ENCODE data around the gene EML5.
A peak's percentile ranks its signal among the peaks of the same experiment; 100 is the strongest.
"Not testable (repeated sequence)": the region's sequence is repeated elsewhere in the genome, so short reads cannot be mapped to it uniquely, and the experiment has no call there.

The EML5 gene

DNA sequence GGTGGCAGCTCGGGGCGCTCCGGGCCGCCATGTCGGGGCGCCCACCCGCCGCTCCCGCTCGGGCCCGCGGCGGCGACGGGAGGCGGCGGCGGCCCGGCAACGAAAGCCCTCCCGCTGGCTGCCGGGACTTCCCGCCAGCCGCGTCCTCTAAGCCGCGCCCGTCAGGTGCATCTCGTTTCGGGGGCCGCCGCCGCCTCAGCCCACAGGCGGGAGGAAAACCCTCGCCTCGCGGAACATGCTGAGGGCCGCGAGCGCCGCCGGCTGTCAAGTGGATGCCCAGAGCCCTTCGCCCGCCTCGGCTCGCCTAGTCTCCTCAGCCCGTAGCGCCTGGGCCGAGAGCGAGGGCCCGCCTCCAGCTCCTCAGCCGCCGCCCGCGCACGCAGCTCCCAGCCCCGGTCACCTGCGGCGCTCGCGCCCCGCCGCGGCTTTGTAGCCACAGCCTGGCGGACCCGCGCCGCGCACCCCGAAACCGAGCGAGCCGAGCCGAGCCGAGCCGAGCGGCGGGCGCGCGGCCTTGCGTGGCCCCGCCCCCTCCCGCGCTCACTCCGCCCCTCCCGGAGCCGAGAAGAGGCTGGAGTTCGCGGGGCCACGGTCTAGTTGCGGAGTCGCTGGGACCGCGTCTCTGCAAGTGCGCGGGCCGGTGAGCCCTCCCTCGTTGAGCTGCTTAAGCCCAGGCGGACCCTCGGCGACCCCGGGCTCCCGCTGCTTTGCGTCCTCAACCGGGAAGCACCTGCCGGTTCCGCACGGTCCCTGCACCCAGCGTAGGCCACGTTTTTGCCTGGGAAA lies at the start of gene EML5:
Gene EML5, minus strand, starts transcription at position 481 of the 786 bp plus-strand sequence. Its CDS starts 450 bp downstream, at position 31.
- DNase-seq: peak; percentile 55 to 84 (median 60)

GRCh38 chr14:88842414-88842813 lies 49.7 kb upstream of the EML5 start:
- no peak for DNase-seq

- DNase-seq: no peak
Observed at GRCh38 chr14:88841741-88842140, 49.0 kb upstream of the EML5 start.

DNA sequence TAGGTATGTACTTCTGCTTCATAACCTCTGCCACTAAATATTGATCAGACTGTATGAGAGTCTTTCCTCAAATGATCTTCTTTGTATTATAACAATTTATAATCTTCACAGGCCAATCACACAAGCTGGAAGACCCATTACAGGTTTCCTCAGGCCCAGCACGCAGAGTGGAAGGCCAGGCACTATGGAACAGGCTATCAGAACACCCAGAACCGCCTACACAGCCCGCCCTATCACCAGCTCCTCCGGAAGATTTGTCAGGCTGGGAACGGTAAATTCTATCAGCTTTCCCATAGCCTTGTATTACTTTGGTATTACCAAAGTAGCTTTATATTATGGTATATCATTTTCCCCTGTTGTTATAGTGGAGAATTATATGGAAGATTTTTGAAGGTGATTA lies 48.2 kb upstream of the EML5 start:
- DNase-seq: no peak

GRCh38 chr14:88838015-88838414 lies 45.3 kb upstream of the EML5 start:
- no peak for DNase-seq

GRCh38 chr14:88837495-88837894 lies 44.7 kb upstream of the EML5 start:
- no peak for DNase-seq

GRCh38 chr14:88835661-88836060 lies 42.9 kb upstream of the EML5 start:
- no peak for DNase-seq

DNA sequence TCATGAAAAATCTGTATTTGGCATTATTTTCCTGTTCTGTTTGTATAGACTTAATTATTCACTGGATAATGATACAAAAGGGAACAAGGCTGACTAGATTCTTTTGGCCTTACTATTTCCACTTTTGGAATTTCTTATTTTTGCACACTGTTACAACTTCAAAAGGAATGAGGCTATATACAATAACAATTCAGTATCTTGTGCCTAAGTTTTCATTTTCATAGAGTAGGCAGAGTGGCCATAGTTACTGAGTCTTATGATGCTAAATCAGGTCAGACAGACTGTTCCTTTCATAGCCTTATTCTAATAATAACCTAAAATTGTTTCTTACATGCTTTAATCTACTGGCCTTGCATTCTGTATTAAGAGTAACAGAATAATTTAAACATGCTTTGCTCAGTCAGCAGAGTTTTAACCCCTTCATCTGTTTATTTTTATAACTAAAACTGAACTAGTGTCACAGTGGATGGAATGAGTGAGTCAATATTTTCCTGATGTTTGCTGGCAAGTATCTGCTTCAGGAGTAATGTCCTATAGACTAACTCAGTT lies 42.2 kb upstream of the EML5 start:
- DNase-seq: no peak

GRCh38 chr14:88831284-88831683 lies 38.5 kb upstream of the EML5 start:
- DNase-seq: no peak

- DNase-seq: no peak
Observed at GRCh38 chr14:88829685-88830302, 37.0 kb upstream of the EML5 start.

DNA sequence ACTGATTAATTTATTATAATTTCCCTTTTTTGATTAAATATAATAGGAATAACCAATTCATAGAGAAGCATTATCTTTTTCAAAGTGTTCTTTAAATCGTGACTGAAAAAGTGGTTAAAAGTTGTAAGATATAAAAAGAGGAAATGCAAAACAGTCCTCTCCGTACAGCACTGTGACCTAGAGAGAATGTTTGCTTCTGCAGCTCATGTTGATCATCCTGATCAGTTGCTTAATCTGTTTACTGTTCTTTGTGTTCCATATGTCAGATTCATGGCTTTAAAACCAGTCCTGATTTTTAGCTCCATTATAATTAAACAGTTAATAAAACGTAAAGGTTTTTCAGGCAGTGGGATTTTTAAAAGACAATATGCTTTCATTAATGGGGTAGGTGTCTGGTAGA lies 36.4 kb upstream of the EML5 start:
- no peak for DNase-seq

DNA sequence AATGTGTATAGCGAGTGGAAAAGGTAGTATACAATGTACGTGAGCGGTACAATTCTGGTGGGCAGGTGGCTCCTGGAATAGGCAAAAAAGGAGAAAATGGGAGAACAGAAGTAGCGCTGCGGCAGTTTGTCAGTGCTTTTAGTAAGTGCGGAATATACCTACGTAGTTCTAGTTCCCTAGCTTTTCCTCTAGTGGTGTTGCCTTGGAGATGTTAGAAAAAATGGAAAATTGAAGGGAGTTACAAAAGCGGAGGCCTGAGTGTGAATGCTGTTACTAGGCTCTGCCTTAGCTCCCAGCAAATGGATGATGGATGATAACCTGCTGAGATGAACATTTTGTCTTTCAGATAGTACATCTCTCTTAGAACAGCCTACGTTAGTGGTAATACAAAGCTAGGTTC lies 32.8 kb upstream of the EML5 start:
- no peak for DNase-seq

GRCh38 chr14:88825078-88825458 lies 32.3 kb upstream of the EML5 start:
- DNase-seq: no peak

- peak; percentile 74 to 86 (median 80) for DNase-seq
Observed at GRCh38 chr14:88824314-88825077, 31.7 kb upstream of the EML5 start, which contains the start of gene TTC8. TSS of gene TTC8 (plus strand) at chr14:88824651. CDS start at chr14:88824708, 57 bp downstream.

GRCh38 chr14:88823968-88824313 lies 31.2 kb upstream of the EML5 start:
- no peak for DNase-seq

GRCh38 chr14:88821888-88822287 lies 29.1 kb upstream of the EML5 start:
- DNase-seq: no peak

DNA sequence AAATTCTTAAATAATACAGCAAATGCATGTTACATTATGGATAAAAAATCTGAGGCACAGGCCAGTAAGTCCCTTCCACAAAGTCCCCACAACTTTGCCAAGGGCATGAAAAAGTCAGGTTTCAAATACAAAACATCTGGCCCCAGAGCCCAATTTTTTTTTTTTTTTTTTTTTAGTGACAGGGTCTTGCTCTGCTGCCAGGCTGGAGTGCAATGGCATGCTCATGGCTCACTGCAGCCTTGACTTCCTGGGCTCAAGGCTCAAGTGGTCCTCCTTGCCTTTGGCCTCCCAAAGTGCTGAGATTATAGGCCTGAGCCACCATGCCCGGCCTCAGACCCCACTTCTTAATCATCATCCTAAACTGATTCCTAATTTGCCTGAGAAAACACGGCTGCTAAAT lies 28.6 kb upstream of the EML5 start:
- DNase-seq: no peak

DNA sequence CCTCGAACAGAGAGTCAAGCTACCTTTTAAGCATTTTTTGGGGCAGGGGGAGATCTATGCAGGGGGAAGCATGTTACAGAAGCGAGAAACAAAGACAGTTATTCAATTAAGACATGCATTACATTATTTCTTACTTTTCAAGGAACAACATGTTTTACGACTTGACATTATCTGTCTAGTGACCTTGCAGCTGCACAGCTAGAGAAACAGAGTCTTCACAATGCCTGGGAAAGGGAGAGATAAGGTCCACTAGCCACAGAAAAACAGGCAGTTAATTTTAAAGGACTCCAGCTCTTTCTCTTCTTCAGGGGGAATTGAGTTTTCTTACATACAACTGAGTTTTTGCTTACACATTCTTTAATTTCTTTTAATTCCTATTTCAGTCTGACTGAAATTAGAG lies 26.9 kb upstream of the EML5 start:
- not testable (repeated sequence) for DNase-seq

GRCh38 chr14:88818018-88818417 lies 25.3 kb upstream of the EML5 start:
- DNase-seq: no peak

DNA sequence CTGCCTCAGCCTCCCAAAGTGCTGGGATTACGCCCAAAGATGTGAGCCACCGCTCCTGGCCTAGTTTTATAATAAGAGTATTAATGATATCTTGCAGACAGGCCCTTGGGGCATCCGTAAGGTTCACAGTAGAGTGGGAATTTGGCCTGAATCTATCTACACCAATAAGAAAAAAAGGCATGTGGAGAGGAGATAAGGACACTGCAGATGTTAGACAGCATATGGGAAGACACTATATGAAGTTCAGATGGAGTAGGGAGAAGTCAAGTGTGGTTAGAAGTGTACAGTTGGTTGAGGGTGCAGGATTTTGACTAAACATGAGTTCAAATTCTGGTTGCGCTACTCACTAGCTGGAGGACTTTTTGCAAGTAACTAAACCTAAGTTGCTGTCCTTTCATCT lies 23.2 kb upstream of the EML5 start:
- DNase-seq: no peak

- DNase-seq: no peak
Observed at GRCh38 chr14:88808359-88808758, 15.6 kb upstream of the EML5 start.

- no peak for DNase-seq
Observed at GRCh38 chr14:88804477-88804876, 11.7 kb upstream of the EML5 start.

DNA sequence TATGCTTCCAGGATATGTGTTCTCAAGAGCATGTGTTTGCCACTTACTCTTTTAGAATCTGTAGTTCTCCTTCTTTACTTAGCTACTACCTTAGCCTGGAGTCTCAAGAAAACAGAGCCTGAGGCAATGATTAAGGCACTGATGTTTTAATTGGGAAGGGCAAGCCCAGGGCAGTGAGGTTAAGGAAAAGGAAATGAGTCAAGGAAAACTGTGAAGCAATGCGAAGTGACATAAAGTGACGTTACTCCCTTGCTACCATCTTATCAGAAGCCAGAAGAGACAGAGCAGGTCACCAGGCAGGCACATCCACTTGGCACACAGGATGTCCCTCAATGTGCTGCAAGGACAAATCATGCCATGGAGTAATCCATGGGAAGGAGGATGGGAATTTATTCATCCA lies 11.3 kb upstream of the EML5 start:
- DNase-seq: no peak

DNA sequence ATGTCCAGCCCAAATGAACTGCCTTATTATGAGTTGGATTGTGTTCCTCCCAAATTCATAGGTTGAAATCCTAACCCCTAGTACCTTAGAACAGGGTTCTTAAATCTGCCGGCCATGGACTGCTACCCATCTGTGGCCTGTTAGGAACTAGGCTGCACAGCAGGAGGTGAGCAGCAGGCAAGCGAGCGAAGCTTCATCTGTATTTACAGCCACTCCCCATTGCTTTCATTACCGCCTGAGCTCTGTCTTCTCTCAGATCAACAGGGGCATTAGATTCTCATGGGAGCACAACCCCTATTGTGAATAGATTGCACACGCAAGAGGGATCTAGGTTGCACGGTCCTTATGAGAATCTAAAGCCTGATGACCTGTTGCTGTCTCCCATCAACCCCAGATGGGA lies 9.8 kb upstream of the EML5 start:
- no peak for DNase-seq
